SW480 (cell line): ENCODE results near the gene FLVCR2.
"Not testable (repeated sequence)": the region's sequence is repeated elsewhere in the genome, so short reads cannot be mapped to it uniquely, and the experiment has no call there.

Experiments
- DNase-seq: peaks from one replicate; pipeline ENCODE4 v3.0.0-alpha.2; 2016; ENCODE audit warnings: low spot score

Gene FLVCR2

GRCh38 chr14:75662966-75663365 is 84.5 kb downstream of the FLVCR2 start:
- no peak for DNase-seq

DNA sequence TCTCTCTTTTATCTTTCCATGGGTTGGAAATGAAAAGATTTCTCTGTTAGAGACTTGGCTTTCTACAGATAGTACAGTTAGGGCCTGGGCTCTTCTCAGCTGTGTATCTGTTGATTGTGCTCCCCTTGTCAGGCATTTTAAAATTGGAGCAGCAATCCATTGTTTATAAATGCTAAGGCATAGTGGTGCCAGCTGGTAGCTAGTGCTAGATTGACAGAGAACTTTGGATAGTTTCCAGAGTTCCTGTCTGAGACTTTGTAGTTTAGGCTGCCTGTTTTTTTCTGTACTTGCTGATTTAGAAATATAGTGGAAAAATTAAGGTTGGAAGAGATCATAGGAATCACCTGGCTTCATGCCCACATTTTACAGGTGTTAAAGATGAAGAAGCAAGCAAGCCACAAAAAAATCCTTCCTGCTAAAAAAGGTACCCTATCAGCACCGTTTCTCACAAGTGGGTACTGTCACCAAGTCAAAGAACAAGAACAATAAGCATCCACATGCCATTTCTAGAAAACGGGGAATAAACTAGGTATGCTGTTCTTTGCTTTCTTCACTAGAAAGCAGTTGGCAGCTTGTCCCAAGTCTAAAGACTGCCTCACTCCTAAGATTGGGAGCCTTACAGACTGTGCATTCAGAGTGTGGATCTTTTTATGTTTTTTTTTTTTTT is 88.8 kb downstream of the FLVCR2 start:
- DNase-seq = no peak

DNA sequence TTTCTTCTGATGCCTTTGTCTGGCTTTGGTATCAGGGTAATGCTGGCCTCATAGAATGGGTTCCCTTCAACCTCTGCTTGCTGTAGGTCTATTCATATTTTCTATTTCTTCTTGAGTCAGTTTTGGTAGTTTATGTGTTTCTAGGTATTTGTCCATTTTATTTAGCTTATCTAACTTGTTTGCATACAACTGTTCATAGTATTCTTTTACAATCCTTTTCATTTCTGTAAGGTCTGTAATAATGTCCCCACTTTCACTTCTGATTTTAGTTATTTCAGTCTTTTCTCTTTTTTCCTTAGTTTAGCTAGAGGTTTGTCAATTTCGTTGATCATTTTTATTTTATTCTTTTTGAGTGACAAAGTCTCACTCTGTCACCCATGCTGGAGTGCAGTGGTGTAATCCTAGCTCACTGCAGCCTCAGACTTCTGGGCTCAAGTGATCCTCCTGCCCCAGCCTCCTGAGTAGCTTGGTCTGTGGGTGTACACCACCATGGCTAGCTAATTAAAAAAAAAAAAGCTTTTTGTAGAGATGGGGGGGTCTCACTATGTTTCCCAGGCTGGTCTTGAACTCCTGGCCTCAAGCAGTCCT is 94.3 kb downstream of the FLVCR2 start:
- DNase-seq = no peak

- no peak for DNase-seq
These were observed 95.1 kb downstream of the FLVCR2 start for GRCh38 chr14:75673345-75674035.

- no peak for DNase-seq
These were observed 97.0 kb downstream of the FLVCR2 start for GRCh38 chr14:75675265-75675960.

GRCh38 chr14:75685910-75686309 is 107.5 kb downstream of the FLVCR2 start:
- no peak for DNase-seq

DNA sequence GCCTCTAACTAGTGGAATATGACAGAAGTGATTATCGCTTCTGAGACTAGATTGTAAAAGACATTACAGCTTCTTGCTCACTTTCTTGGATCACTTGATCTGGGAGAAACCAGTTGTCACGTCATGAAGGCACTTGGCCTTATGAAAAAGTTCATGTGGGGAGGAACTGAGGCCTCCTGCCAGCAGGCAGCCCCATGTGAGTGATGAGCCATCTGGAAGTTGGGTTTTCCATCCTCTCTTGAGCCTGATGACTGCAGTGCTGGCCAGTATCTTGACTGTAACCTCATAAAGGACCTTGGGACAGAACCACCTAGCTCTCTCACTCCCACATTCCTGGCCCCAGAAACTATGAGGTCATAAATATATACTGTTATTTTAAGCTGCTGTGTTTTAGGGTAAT is 110.6 kb downstream of the FLVCR2 start:
- DNase-seq = no peak

GRCh38 chr14:75690010-75690409 is 111.6 kb downstream of the FLVCR2 start:
- DNase-seq = no peak

GRCh38 chr14:75695025-75695424 is 116.6 kb downstream of the FLVCR2 start:
- DNase-seq = not testable (repeated sequence)

- DNase-seq = no peak
These were observed 119.0 kb downstream of the FLVCR2 start for GRCh38 chr14:75697386-75697785.
